GM19240 (cell line): ENCODE measurements around the gene AHRR.
"Not testable (repeated sequence)": the region's sequence is repeated elsewhere in the genome, so short reads cannot be mapped to it uniquely, and the experiment has no call there.

Experiments used
- DNase-seq: peaks from one replicate; pipeline ENCODE4 v3.0.0; 2011; ENCODE audit warnings: low spot score; ENCODE audit not compliant: insufficient read length

The AHRR gene

DNA sequence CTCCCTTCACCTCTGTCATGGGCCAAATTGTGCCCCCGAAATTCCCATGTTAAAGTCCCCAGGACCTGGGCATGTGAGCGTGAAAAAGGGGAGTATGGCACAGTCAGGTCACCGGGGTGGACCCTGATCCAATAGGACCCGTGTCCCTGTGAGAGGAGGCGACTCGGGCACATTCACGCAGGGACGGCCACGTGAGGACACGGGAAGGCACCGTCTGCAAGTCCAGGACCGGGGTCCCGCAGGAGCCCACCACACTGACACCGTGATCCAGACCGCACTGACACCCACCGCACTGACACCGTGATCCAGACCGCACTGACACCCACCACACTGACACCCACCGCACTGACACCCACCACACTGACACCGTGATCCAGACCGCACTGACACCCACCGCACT is 165.1 kb downstream of the AHRR start:
- not testable (repeated sequence) for DNase-seq
